ENCODE data around the gene NCOA6. TPM values are rescaled to one million over a fixed set of nuclear protein-coding genes. Genes with fewer than 3 reads are reported as not detected.

The NCOA6 gene
- total RNA-seq, 2 experiments from 2014 or later: 14.6 to 16.3 TPM

- ChIA-PET POLR2A (interaction anchor here (1.0 to 2.8 kb wide), 6 partner anchors 9 to 358 kb away, joined by 3 to 13 read pairs (median 4); partner anchors contain the start of genes GSS, MYH7B and TRPC4AP), CTCF (interaction anchor here (0.7 to 2.8 kb wide), 4 partner anchors 8 to 582 kb away, joined by 3 to 16 read pairs (median 3); partner anchors contain the start of genes CEP250, GSS and MYH7B)
- H3K9me3 ChIP-seq (ENCODE audit: control insufficient read depth in 1 of 2, insufficient read depth in 1 of 2, low read length in 2 of 2): no peaks in the 10 kb centered on the region
- DNase-seq (peak; percentile 78 to 93 (median 87)), ATAC-seq (ENCODE audit: poor library complexity) (peak; percentile 64)
- no peaks in the 10 kb centered on the region for H3K9me3 Mint-ChIP-seq
- peak within 1 kb of the TSS in 1 of 2 donors; percentile 14 for H3K27ac ChIP-seq (ENCODE audit: low read depth in 1 of 2, low read length in 2 of 2)
- H3K4me1 Mint-ChIP-seq (ENCODE audit: low read depth): peaks cover 76% of the 10 kb centered on the region
- peaks cover 55% of the 10 kb centered on the region for H3K4me1 ChIP-seq (ENCODE audit: insufficient read depth, low read length)
- H3K27me3 ChIP-seq (ENCODE audit: control insufficient read depth in 1 of 2, insufficient read depth in 2 of 2, low read length in 2 of 2): no peaks in the 10 kb centered on the region
- peaks cover 3% of the 10 kb centered on the region for H3K36me3 Mint-ChIP-seq (ENCODE audit: low read depth)
- no peaks in the 10 kb centered on the region for H3K36me3 ChIP-seq (ENCODE audit: insufficient read depth, low read length)
- H3K27ac Mint-ChIP-seq: peak within 1 kb of the TSS; percentile 55
- H3K4me3 Mint-ChIP-seq: peak within 1 kb of the TSS; percentile 90
- no peaks in the 10 kb centered on the region for H3K27me3 Mint-ChIP-seq
- H3K4me3 ChIP-seq (ENCODE audit: low read length): peak within 1 kb of the TSS; percentile 61
- peak; percentile 76 for TF ChIP-seq CTCF (IDR thresholded peaks at IDR 0.05)
- intact Hi-C loops (cut with DNase I, micrococcal nuclease): loop anchor here (1.0 to 10.0 kb wide), 10 partner anchors 48 to 878 kb away; partner anchors contain the start of genes GSS (in 2 of the 2), MYH7B (in 2 of the 2), TRPC4AP (in 2 of the 2) and DYNLRB1 (in 1 of the 2)
Measured at GRCh38 chr20:34872622-34873224, 47.3 kb upstream of the NCOA6 start, which contains the start of gene GGT7. Gene GGT7, minus strand, starts transcription at chr20:34872856. Its CDS starts 41 bp downstream, at chr20:34872815.

- DNase-seq: no peak
- Histone ChIP-seq H3K4me3 (ENCODE audit: low read length) (peak overlapping the region; percentile 61), H3K27me3 (ENCODE audit: control insufficient read depth in 1 of 2, insufficient read depth in 2 of 2, low read length in 2 of 2) (no peaks in the 10 kb centered on the region), H3K36me3 (ENCODE audit: insufficient read depth, low read length) (no peaks in the 10 kb centered on the region), H3K27ac (ENCODE audit: low read depth in 1 of 2, low read length in 2 of 2) (peak overlapping the region in 1 of 2 donors; percentile 14), H3K9me3 (ENCODE audit: control insufficient read depth in 1 of 2, insufficient read depth in 1 of 2, low read length in 2 of 2) (no peaks in the 10 kb centered on the region), H3K4me1 (ENCODE audit: insufficient read depth, low read length) (peaks cover 52% of the 10 kb centered on the region)
- peaks cover 74% of the 10 kb centered on the region for H3K4me1 Mint-ChIP-seq (ENCODE audit: low read depth)
- ATAC-seq (ENCODE audit: poor library complexity): no peak
- no peaks in the 10 kb centered on the region for H3K9me3 Mint-ChIP-seq
- intact Hi-C loops (cut with DNase I, micrococcal nuclease): loop anchor here (1.0 to 10.0 kb wide), 10 partner anchors 47 to 877 kb away; partner anchors contain the start of genes GSS (in 2 of the 2), MYH7B (in 2 of the 2), TRPC4AP (in 2 of the 2) and DYNLRB1 (in 1 of the 2)
- CTCF ChIA-PET: interaction anchor here (1.0 to 2.8 kb wide), 2 partner anchors 83 to 583 kb away, joined by 3 to 16 read pairs; partner anchors contain the start of genes CEP250, GSS and MYH7B
- peak overlapping the region; percentile 55 for H3K27ac Mint-ChIP-seq
- H3K36me3 Mint-ChIP-seq (ENCODE audit: low read depth): peaks cover 3% of the 10 kb centered on the region
- H3K4me3 Mint-ChIP-seq: peak overlapping the region; percentile 82
- H3K27me3 Mint-ChIP-seq: no peaks in the 10 kb centered on the region
- no peak for TF ChIP-seq CTCF (IDR thresholded peaks at IDR 0.05)
- POLR2A ChIA-PET: interaction anchor here (1.0 to 2.8 kb wide), 3 partner anchors 84 to 357 kb away, joined by 4 to 13 read pairs (median 4); partner anchors contain the start of genes GSS and MYH7B
Measured at GRCh38 chr20:34871966-34872621, 46.6 kb upstream of the NCOA6 start.

- Histone ChIP-seq H3K9me3 (ENCODE audit: control insufficient read depth in 1 of 2, insufficient read depth in 1 of 2, low read length in 2 of 2) (no peaks in the 10 kb centered on the region), H3K4me3 (ENCODE audit: low read length) (no peak overlapping the region), H3K27me3 (ENCODE audit: control insufficient read depth in 1 of 2, insufficient read depth in 2 of 2, low read length in 2 of 2) (no peaks in the 10 kb centered on the region), H3K4me1 (ENCODE audit: insufficient read depth, low read length) (peaks cover 46% of the 10 kb centered on the region), H3K36me3 (ENCODE audit: insufficient read depth, low read length) (no peaks in the 10 kb centered on the region), H3K27ac (ENCODE audit: low read depth in 1 of 2, low read length in 2 of 2) (no peak overlapping the region)
- peak overlapping the region; percentile 82 for H3K4me3 Mint-ChIP-seq
- no peaks in the 10 kb centered on the region for H3K9me3 Mint-ChIP-seq
- H3K27ac Mint-ChIP-seq: peak overlapping the region; percentile 55
- intact Hi-C loops (cut with DNase I, micrococcal nuclease): loop anchor here (5.0 to 10.0 kb wide), 6 partner anchors 223 to 877 kb away; partner anchors contain the start of genes DYNLRB1 (in 1 of the 2), EDEM2 (in 1 of the 2), MMP24OS (in 1 of the 2) and RALY (in 1 of the 2)
- peaks cover 3% of the 10 kb centered on the region for H3K36me3 Mint-ChIP-seq (ENCODE audit: low read depth)
- DNase-seq (no peak), ATAC-seq (ENCODE audit: poor library complexity) (no peak)
- ChIA-PET POLR2A (no interaction called here), CTCF (interaction anchor here (2.8 kb wide), 1 partner anchor 84 kb away, joined by 16 read pairs; the partner anchor contains the start of genes GSS and MYH7B)
- H3K4me1 Mint-ChIP-seq (ENCODE audit: low read depth): peaks cover 69% of the 10 kb centered on the region
- no peaks in the 10 kb centered on the region for H3K27me3 Mint-ChIP-seq
- no peak for TF ChIP-seq CTCF (IDR thresholded peaks at IDR 0.05)
Measured at GRCh38 chr20:34871320-34871926, 46.0 kb upstream of the NCOA6 start.

Measured in CD4-positive, alpha-beta T cell (primary cell).